GM21825 (cell line): ENCODE measurements around the gene FANCE.
A peak's percentile ranks its signal among the peaks of the same experiment; 100 is the strongest.
"Not testable (repeated sequence)": the region's sequence is repeated elsewhere in the genome, so short reads cannot be mapped to it uniquely, and the experiment has no call there.

Experiments used
- ATAC-seq: cut with Tn5 transposase; IDR thresholded peaks from one replicate; pipeline ENCODE4 v1.9.1; 2021; ENCODE audit warnings: mild to moderate bottlenecking, moderate library complexity; ENCODE audit not compliant: unreplicated experiment

The FANCE gene

GRCh38 chr6:35429463-35429862 is 22.7 kb upstream of the FANCE start:
- ATAC-seq, result no peak

- ATAC-seq, result no peak
Measured at GRCh38 chr6:35432291-35432690, 19.8 kb upstream of the FANCE start.

- not testable (repeated sequence) for ATAC-seq
Measured at GRCh38 chr6:35432702-35433101, 19.4 kb upstream of the FANCE start.

- ATAC-seq, result no peak
Measured at GRCh38 chr6:35435074-35435837, 16.9 kb upstream of the FANCE start.

GRCh38 chr6:35436071-35436857 is 15.9 kb upstream of the FANCE start:
- ATAC-seq, result no peak

- not testable (repeated sequence) for ATAC-seq
Measured at GRCh38 chr6:35438378-35439065, 13.6 kb upstream of the FANCE start.

- ATAC-seq, result no peak
Measured at GRCh38 chr6:35439308-35439707, 12.8 kb upstream of the FANCE start.

- ATAC-seq, result no peak
Measured at GRCh38 chr6:35441205-35441604, 10.9 kb upstream of the FANCE start.

GRCh38 chr6:35441642-35442041 is 10.5 kb upstream of the FANCE start:
- no peak for ATAC-seq

- ATAC-seq, result no peak
Measured at GRCh38 chr6:35442693-35443092, 9.4 kb upstream of the FANCE start.

GRCh38 chr6:35443341-35444030 is 8.7 kb upstream of the FANCE start:
- ATAC-seq, result no peak

- no peak for ATAC-seq
Measured at GRCh38 chr6:35445691-35446090, 6.4 kb upstream of the FANCE start.

- ATAC-seq, result no peak
Measured at GRCh38 chr6:35448191-35448590, 3.9 kb upstream of the FANCE start.

GRCh38 chr6:35449287-35449881 is 2.8 kb upstream of the FANCE start:
- ATAC-seq, result peak; percentile 41

GRCh38 chr6:35451354-35452182 is 570 bp upstream of the FANCE start:
- no peak for ATAC-seq

GRCh38 chr6:35453236-35453635 is 1.1 kb downstream of the FANCE start:
- ATAC-seq, result no peak

GRCh38 chr6:35454391-35455110 is 2.4 kb downstream of the FANCE start:
- ATAC-seq, result no peak

- no peak for ATAC-seq
Measured at GRCh38 chr6:35457907-35458306, 5.8 kb downstream of the FANCE start.

- ATAC-seq, result no peak
Measured at GRCh38 chr6:35461270-35461669, 9.1 kb downstream of the FANCE start.
